ENCODE measurements around the gene PCP2.

Gene PCP2

DNA sequence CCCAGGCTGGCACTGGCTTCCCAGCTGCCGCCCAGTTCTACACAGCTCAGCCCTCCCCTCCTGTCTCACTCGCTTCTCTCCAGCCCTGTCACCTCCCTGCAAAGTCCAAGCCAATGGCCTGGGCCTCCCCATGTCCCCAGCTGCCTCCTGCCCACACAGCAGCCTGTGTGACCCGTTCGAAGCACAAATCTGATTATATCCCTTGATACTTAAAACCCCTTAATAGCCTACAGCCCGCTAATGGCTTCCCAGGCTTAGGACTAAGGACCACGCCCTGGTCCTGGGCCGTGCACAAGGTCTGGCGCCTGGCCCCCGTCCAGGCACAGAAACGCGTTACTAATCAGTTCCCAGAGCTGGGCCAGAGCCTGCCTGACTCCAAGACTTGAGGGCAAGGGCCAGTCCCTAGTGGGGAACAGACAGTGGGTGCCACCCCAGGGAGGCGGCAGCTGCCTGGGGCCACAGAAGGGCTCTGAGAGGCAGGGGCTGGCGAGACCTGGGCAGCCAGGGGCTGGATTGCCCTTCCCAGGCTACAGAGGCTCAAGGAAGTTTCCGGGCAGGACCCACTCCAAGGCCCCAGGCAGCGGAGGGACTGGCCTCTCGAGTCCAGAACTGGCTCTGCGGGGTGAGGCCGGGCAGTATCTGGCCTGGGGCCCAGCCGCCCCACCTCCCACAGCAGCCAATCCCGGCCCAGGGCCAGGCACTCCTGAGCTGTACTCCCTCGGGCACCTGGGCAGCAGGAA lies 14.6 kb downstream of the PCP2 start:
- no peak for DNase-seq

GRCh38 chr19:7618348-7618747 lies 15.2 kb downstream of the PCP2 start:
- DNase-seq: no peak

GRCh38 chr19:7617735-7618134 lies 15.8 kb downstream of the PCP2 start:
- no peak for DNase-seq

GRCh38 chr19:7617172-7617571 lies 16.3 kb downstream of the PCP2 start:
- DNase-seq: no peak

DNA sequence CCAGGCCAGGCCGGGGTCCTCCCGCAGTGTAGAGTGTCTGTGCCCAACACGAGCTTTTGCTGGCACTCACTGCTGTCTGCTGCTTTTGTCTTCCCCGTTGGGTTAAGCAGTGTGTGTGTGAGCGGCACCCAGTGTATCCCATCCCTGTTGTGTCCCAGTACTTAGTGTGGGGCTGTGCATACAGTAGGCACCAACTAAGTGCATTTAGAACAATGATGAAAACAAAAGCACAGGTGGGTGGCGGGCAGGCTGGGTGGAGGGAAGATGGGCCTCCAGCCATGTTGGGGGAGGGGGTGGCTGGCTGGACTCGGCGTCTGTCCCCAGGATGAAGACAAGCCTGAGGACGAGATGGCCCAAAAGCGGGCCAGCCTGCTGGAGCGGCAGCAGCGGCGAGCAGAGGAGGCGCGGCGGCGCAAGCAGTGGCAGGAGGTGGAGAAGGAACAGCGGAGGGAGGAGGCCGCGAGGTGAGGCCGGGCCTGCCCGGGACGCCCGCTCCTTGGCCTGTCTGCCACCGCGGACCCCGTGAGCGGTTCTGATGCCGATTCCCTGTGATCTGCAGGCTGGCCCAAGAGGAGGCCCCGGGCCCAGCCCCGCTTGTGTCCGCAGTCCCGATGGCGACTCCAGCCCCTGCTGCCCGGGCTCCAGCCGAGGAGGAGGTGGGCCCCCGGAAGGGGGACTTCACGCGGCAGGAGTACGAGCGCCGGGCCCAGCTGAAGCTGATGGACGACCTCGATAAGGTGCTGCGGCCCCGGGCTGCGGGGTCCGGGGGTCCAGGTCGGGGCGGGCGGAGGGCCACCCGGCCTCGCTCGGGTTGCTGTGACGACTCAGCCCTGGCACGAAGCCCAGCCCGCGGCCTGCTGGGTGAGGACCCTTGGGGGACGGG lies 18.4 kb downstream of the PCP2 start:
- DNase-seq: no peak

GRCh38 chr19:7612282-7613274 lies 20.9 kb downstream of the PCP2 start:
- no peak for DNase-seq

DNA sequence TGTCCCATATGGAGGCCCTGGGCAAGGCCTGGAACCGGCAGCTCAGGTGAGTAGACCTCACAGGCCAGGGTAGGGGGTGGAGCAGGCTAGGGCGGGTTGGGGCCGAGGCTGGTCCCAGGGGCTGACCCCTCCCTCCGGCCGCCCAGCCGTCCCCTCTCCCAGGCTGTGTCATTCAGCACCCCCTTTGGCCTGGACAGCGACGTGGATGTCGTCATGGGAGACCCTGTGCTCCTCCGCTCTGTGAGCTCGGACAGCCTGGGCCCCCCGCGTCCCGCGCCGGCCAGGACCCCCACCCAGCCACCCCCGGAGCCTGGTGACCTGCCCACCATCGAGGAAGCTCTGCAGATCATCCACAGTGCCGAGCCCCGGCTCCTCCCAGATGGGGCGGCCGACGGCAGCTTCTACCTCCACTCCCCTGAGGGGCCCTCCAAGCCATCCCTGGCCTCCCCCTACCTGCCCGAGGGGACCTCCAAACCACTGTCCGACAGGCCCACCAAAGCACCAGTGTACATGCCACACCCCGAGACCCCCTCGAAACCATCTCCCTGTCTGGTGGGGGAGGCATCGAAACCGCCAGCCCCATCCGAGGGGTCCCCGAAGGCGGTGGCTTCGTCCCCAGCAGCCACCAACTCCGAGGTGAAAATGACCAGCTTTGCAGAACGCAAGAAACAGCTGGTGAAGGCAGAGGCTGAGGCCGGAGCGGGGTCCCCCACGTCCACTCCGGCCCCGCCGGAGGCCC lies 21.8 kb downstream of the PCP2 start:
- no peak for DNase-seq

- no peak for DNase-seq
Measured at GRCh38 chr19:7610491-7611240, 22.9 kb downstream of the PCP2 start.

GRCh38 chr19:7607874-7608560 lies 25.5 kb downstream of the PCP2 start:
- DNase-seq: no peak

DNA sequence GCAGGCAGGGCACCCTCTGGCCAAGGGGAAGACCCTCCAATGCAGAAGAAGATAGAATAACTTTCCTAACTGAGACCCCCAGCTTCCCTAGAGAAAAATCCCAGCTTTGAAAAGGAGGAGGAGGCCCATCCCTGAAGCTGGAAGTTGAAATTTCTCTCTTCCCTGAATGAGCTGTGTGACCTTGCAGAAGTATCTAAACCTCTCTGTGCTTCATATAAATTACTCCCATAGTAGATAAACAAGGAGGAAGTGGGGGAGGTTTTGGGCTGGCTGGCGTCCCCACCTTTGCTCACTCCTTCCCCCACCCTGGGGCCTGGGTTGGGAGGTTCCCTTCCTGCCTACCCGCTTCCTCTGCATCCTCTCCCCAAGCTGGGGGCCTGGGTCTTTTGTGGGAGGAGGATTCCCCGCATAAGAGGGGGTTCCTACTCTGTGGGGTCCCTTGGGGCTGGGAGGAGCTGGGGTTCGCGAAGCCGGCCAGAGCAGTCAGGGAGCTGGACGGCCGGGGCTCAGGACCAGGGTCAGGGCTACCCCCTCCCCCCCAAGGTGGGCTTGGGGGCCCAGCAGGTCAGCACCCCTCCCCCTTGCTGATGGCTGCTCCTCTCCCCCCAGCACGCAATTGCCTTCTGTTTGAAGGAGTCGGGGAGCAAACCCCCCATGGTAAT lies 26.2 kb downstream of the PCP2 start:
- no peak for DNase-seq

DNA sequence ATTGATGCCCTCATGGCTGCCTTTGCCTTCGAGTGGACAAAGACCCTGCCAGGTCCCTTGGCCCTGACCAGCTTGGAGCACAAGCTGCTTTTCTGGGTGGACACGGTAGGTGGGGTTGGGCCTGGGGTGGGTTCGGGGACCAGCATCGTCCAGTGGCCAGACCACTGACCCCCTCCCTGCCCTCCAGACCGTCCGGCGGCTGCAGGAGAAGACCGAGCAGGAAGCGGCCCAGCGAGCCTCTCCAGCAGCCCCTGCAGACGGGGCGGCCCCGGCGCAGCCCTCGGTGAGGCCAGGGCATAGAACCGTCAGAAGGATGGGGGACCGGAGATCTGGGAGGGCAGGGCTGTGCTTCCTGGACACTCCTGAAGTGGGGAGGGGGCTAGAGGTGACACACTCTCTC lies 27.2 kb downstream of the PCP2 start:
- no peak for DNase-seq

DNA sequence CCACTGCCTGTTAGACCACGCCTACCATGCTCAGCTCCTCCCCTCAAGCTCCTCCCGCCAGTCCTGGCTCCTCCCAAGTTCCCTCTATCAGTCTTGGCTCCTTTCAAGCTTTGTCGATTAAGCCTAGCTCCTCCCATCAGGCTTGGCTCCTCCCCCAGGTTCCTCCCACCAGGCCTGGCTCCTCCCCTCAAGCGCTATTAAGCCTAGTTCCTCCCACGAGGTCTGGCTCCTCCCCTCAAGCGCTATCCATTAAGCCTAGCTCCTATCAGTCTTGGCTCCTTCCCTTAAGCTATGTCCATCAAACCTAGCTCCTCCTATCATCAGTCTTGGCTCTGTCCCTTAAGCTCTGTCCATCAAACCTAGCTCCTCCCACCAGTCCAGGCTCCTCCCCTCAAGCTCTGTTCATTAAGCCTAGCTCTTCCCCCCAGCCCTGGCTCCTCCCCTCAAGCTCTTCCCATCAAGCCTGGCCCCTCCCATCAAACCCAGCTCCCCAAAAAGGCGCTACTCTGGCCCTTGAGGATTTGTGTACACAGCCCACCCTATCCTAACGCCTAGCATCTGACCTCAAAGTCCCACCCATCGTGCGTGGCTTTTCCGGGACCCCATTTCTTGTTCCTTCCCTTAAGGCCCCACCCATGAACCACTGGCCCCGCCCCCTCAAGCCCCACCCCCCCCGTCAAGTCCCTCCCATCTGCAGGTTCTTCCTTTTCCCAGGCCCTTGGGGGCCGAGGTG lies 27.9 kb downstream of the PCP2 start:
- peak; percentile 16 for DNase-seq

GRCh38 chr19:7603919-7604318 lies 29.6 kb downstream of the PCP2 start:
- no peak for DNase-seq

DNA sequence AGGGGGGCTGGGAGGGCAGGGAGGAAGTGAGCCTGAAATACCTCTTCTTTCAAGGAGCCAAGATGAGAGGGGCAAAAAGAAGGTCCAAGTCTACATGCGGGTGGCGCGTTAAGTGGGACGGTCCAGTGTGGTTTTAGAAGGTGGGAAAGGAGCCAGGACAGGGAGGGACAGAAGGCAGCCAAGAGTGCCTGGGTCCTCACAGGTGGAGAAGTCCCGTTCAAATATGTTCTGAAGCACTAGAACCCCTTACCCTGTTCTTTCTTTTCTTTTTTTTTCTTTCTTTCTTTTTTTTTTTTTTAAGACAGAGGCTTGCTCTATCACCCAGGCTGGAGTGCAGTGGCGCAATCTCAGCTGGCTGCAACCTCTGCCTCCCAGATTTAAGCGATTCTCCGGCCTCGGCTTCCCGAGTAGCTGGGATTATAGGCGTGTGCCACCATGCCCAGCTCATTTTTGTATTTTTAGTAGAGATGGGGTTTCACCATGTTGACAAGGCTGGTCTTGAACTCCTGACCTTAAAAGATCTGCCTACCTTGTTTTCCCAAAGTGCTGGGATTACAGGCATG lies 30.5 kb downstream of the PCP2 start:
- DNase-seq: no peak

DNA sequence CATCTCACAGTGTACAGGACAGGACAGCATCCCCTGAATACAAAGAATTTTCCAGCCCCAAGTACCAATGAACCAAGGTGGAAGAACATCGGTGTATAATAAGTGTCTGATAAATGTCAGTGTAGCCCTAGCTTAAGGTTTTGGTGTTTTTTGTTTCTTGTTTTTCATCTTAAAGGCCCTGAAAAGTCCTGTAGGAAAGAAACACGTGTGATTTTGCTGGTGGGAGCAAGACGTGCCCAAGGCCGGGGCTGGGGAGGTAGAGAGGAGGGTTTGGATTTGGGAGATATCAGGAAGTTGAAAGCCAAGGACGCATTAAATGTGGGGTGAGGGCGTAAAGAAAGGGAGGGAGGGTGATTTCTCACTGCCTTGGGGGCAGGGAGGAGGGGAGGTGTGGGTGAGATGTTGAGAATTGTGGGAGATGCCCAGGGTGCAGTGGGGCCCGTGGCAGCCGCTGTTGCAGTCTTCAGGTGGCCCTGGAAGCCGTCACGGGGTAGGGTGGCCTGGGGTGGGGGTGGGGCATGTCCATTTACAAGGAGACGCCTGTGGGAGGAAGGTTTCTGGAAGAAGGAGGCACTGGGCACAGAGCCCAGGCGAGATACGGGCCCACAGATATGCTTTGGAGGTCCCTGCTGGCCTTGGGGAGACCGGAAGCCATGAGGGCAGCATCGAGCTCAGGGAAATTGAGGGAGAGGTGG lies 31.1 kb downstream of the PCP2 start:
- no peak for DNase-seq

DNA sequence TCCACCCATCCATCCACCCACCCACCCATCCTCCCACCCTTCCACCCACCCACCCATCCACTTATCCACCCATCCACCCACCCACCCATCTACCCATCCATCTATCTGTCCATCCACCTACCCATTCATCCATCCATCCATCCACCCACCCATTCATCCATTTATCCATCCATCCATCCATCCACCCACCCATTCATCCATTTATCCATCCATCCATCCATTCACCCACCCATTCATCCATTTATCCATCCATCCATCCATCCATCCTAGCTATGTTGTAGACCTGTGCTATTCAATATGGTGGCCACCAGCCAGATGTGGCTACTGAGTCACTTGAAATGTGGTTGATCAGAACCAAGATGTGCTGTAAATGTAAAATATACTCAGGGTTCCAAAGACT lies 32.8 kb downstream of the PCP2 start:
- no peak for DNase-seq

DNA sequence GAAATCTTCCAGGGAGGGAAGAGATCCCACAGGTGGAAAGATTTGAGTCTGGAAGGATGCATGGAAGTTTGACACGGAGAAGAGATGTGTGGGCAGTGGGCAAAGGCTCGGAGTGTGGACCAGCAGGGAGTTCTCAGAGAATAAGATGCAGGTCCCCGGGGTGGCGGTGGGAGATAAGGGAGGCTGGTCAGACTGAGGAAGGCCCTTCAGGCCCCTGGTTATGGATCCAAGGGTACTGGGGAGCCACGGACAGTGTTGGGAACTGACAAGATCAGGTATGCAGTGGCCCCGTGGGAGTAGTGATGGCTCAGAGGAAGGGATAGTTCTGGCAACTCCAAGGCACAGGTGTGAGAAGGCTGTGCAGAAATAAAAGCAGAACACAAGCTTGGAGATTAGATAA lies 35.3 kb downstream of the PCP2 start:
- DNase-seq: no peak

- no peak for DNase-seq
Measured at GRCh38 chr19:7597689-7598088, 35.8 kb downstream of the PCP2 start.

Measured in fibroblast of skin of right biceps (primary cell).